Mesodermal cell (in vitro differentiated cells): ENCODE data around the gene PDLIM1.

ENCODE experiments used
- H3K27ac ChIP-seq: 2 replicates; pipeline ENCODE4 v1.7.0; 2013; ENCODE audit warnings: mild to moderate bottlenecking, low read depth, low read length, moderate library complexity; ENCODE audit not compliant: severe bottlenecking
- H3K36me3 ChIP-seq: 2 replicates; pipeline ENCODE4 v1.7.1; 2013; ENCODE audit warnings: mild to moderate bottlenecking, low read length, moderate library complexity; ENCODE audit not compliant: control insufficient read depth, insufficient read depth
- H3K4me1 ChIP-seq: one replicate; pipeline ENCODE4 v1.7.1; 2013; ENCODE audit warnings: mild to moderate bottlenecking, low read length; ENCODE audit not compliant: insufficient read depth, control insufficient read depth, poor library complexity, severe bottlenecking
- H3K4me3 ChIP-seq: 2 replicates; pipeline ENCODE4 v1.7.0; 2013; ENCODE audit warnings: low read length, control low read depth, mild to moderate bottlenecking; ENCODE audit not compliant: insufficient read depth, poor library complexity, severe bottlenecking; ENCODE audit errors: extremely low read depth
- H3K9me3 ChIP-seq: 2 replicates; pipeline ENCODE4 v1.7.1; 2013; ENCODE audit warnings: mild to moderate bottlenecking, low read length, moderate library complexity; ENCODE audit not compliant: control insufficient read depth
- WGBS, 2 experiments: methylation state at CpG; one replicate each; pipeline ENCODE4 v1.1.5; 2013; ENCODE audit warnings: missing lambda C conversion rate in 2 of 2; ENCODE audit not compliant: insufficient coverage in 2 of 2; 5-methylcytosine and 5-hydroxymethylcytosine counted together

PDLIM1 gene

DNA sequence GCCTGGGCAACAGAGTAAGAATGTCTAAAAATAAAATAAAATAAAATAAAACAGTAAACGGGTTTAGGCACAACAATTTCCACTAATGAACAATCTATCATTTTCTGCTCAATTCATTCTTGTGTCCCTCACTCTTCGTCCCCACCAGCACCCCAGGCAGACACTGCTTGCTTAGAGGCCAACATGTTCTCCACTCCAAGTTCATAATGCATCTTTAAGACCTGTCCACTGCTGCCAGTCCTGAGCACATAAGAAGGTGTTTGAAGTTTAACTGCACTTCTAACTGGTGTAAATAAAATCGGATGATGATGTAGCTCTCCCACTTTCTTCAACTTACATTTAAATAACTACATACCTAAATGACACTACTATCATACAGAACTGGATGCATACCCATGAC, 13.2 kb downstream of the PDLIM1 start:
- Histone ChIP-seq H3K9me3 (no peaks in the 10 kb centered on the region), H3K27ac (no peak overlapping the region), H3K36me3 (peaks cover 11% of the 10 kb centered on the region), H3K4me3 (no peak overlapping the region), H3K4me1 (peaks cover 55% of the 10 kb centered on the region)
- WGBS, 2 experiments, result 83 to 85% methylated on average over 2 to 3 of the region's 3 CpGs

DNA sequence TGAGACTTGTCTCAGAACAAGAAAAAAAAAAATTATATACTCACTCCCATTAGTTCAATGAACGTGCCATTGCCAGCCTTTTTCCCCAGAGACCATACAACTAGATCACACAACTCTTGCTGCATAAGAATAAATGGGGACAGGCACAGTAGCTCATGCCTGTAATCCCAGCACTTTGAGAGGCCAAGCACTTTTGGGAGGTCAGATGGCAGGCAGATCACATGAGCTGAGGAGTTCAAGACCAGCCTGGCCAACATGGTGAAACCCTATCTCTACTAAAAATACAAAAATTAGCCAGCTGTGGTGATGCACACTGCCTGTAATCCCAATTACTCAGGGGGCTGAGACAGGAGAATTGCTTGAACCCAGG, 13.6 kb downstream of the PDLIM1 start:
- WGBS, 2 experiments, result 100% methylated on average over 1 of the region's 1 CpG; no CpG with 5 or more reads in 1 of the 2 experiments
- H3K36me3 ChIP-seq, result peaks cover 11% of the 10 kb centered on the region
- no peak overlapping the region for H3K4me3 ChIP-seq
- H3K4me1 ChIP-seq, result peaks cover 54% of the 10 kb centered on the region
- H3K27ac ChIP-seq, result no peak overlapping the region
- no peaks in the 10 kb centered on the region for H3K9me3 ChIP-seq

DNA sequence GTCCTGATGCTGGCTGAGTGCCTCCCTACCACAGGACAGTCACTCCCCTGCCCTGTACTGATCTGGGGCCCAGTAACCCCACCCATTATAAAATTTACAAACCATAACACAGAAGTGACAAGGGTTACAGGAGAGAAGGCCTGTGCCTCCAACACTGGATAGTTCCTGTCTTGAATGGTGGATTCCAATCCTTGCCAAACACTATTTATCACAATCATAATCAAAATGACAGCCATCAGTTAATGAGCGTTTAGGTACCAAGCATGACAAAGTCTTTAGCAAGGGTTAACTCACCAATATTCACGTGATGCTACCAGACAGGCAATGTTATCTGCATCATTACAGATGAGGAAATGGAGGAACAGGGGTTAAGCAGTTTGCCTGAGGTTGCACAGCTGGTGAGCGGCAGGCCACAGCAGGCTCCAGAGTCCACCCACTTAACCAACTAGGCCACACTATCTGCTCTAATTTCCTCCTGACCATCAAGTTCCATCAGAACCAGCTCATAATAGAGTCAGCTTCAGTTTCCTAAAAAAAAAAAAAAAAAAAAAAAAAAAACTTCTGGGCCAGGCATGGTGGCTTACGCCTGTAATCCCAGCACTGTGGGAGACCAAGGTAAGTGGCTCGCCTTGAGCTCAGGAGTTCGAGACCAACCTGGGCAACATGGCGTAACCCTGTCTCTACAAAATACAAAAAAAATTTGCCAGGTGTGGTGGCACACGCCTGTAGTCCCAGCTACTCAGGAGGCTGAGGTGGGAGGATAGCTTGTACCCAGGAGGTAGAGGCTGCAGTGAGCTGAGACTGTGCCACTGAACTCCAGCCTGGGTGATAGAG, 14.2 kb downstream of the PDLIM1 start:
- H3K9me3 ChIP-seq, result no peaks in the 10 kb centered on the region
- H3K4me3 ChIP-seq, result no peak overlapping the region
- no peak overlapping the region for H3K27ac ChIP-seq
- H3K4me1 ChIP-seq, result peaks cover 51% of the 10 kb centered on the region
- peaks cover 14% of the 10 kb centered on the region for H3K36me3 ChIP-seq
- WGBS, 2 experiments, result 92 to 94% methylated on average over 4 to 5 of the region's 8 CpGs

DNA sequence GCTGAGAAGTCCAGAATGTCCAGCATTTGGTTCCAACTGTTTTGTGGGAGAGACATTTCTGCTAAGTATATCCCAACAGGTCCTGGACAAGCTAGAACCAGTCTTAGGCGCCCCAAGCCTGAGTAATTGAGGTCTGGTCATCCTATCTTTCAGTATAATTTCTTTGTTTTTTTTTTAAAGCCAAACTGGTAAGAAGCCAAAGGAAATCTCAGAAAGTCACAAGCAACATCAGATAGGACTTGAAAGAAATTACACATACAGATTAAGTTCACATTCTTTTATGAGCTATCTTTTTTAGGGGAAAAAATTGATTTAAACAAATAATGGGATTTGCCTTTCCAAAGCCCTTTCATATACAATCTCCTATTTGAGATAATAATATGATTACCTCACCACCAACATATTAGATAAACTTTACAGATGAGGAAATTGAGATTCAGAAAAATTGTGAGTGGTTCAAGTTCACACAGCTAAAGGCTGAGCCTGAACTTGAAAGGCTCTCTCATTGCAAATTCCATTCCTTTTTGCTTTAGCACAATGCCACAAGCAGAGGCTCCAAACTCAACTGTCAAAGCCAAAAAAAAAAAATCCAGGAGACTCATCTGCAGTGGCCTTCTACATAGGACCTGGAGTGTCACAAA, 15.0 kb downstream of the PDLIM1 start:
- no peaks in the 10 kb centered on the region for H3K9me3 ChIP-seq
- H3K27ac ChIP-seq, result no peak overlapping the region
- H3K4me3 ChIP-seq, result no peak overlapping the region
- H3K36me3 ChIP-seq, result peaks cover 19% of the 10 kb centered on the region
- no CpG with 5 or more reads among the region's 1 CpG for WGBS, 2 experiments
- peaks cover 46% of the 10 kb centered on the region for H3K4me1 ChIP-seq

DNA sequence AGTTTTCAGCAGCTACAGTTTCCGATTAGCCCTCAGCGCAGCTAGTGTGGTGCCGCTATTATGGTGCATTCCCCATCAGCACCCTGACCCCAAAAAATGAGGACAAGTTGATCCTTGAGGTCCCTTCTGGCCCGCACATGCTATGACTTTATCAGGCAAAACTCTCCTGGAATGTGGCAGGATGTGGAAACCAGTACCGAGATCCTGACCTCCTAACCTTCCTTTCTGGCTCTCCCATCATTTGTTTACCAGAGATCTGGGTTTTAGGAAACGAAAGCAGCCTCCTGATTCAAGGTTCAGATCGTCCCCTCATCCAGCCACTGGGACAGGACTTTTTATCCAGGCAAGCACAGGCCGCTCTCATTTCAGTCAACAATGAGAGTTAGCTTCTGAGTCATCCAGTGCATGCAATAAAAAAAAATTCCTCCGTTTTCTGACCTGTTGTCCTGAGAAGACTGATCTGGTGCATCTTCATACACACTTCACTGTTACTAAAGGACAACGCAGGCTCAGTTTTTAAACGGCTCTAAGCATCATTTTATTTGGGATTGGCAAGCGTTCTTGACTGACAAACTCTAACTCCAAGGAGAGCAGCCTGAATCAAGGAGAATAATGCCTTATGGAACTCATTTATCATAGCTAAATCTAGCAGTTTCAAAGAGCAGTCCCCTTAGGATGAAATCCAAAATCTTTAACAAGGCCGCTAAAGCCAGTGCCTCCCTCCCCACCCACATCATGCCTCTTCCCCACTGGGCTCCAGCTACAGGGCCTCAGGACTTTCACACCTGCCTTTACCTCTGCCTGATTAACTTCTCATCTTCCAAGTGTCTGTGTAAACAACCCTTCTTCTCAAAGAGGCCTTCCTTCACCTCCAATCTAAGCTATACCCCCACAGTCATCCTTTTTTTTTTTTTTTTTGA, 17.1 kb downstream of the PDLIM1 start:
- H3K9me3 ChIP-seq, result no peaks in the 10 kb centered on the region
- H3K4me1 ChIP-seq, result peaks cover 32% of the 10 kb centered on the region
- H3K36me3 ChIP-seq, result peaks cover 31% of the 10 kb centered on the region
- WGBS, 2 experiments, result 80 to 83% methylated on average over 12 to 13 of the region's 13 CpGs
- H3K27ac ChIP-seq, result peak overlapping the region; percentile 71
- no peak overlapping the region for H3K4me3 ChIP-seq

DNA sequence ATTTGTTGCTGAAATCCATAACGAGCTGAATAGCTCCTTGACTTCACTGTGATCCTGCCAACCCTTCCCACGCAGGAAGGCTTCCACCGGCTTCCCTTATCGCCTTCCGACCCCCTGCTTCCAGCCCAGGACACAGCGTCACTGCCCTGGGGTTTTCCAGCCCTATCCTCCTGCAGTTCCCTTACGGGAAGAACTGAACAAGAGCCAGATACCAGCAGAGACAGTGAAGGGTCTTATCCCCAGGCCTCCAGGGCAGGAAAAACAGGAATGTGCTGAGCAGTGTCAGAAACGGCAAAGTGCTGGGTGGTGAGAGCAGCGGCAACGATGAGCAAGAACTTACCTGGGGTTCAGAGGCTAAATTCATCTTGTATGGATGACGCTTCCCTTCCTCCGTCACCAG, 22.4 kb downstream of the PDLIM1 start:
- peaks cover 43% of the 10 kb centered on the region for H3K4me1 ChIP-seq
- H3K9me3 ChIP-seq, result no peaks in the 10 kb centered on the region
- peak overlapping the region; percentile 94 for H3K27ac ChIP-seq
- 52 to 54% methylated on average over 10 of the region's 12 CpGs for WGBS, 2 experiments
- peaks cover 47% of the 10 kb centered on the region for H3K36me3 ChIP-seq
- no peak overlapping the region for H3K4me3 ChIP-seq

DNA sequence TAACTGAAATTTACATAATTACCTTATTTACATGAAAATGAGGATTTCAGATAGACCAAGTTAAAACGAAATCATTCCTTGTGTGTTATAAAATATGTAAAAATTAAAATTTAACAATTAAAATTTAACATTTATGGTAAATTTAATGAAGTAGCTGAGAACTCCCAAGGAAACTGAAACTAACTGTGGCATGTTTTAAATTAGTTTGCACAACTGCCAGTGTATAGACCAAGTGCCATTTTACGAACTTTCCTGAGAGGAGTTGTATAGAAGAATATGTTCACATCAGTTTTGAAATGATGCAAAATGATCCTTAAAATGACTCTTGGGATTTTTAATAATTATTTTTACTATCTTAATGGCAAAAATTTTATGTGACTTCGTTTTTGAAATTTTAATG, 23.6 kb downstream of the PDLIM1 start:
- WGBS, 2 experiments, result no CpG with 5 or more reads among the region's 3 CpGs
- peaks cover 46% of the 10 kb centered on the region for H3K4me1 ChIP-seq
- H3K36me3 ChIP-seq, result peaks cover 59% of the 10 kb centered on the region
- peak overlapping the region; percentile 97 for H3K27ac ChIP-seq
- H3K9me3 ChIP-seq, result no peaks in the 10 kb centered on the region
- H3K4me3 ChIP-seq, result no peak overlapping the region

DNA sequence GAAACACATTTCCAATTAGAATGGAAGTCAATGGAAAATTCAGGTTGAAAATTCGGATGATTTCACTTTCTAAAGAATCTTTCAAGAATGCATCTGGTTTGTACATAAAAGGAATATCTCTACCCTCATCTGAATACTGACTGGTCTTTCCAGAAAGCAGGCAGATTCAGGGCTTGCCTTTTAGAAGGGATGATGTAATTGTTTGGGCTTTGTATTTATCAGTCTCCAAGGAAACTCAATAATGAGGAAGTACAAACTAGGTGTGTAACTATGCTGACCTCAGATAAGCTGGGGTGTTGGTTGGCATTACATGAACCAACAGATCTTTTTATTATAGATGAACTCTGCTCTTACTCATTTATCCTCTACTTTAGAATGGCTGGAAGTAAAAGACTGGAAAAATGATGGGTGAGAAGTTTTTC, 24.1 kb downstream of the PDLIM1 start:
- no peak overlapping the region for H3K4me3 ChIP-seq
- peak overlapping the region; percentile 97 for H3K27ac ChIP-seq
- no peaks in the 10 kb centered on the region for H3K9me3 ChIP-seq
- peaks cover 51% of the 10 kb centered on the region for H3K4me1 ChIP-seq
- H3K36me3 ChIP-seq, result peaks cover 59% of the 10 kb centered on the region
- 83% methylated on average over 1 of the region's 1 CpG; no CpG with 5 or more reads in 1 of the 2 experiments for WGBS, 2 experiments

DNA sequence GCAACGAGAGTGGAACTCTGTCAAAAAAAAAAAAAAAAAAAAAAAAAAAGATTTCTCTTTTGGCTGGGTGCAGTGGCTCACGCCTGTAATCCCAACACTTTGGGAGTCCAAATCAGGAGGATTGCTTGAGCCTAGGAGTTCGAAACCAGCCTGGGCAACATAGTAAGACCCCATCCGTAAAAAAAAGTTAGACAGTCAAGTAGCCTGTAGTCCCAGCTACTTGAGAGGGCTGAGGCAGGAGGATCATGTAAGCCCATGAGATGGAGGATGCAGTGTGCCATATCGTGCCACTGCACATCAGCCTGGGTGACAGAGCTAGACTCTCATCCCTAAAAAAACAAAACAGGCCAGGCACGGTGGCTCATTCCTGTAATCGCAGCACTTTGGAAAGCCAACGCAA, 25.2 kb downstream of the PDLIM1 start:
- peaks cover 51% of the 10 kb centered on the region for H3K36me3 ChIP-seq
- 88 to 94% methylated on average over 7 to 8 of the region's 8 CpGs for WGBS, 2 experiments
- no peak overlapping the region for H3K27ac ChIP-seq

DNA sequence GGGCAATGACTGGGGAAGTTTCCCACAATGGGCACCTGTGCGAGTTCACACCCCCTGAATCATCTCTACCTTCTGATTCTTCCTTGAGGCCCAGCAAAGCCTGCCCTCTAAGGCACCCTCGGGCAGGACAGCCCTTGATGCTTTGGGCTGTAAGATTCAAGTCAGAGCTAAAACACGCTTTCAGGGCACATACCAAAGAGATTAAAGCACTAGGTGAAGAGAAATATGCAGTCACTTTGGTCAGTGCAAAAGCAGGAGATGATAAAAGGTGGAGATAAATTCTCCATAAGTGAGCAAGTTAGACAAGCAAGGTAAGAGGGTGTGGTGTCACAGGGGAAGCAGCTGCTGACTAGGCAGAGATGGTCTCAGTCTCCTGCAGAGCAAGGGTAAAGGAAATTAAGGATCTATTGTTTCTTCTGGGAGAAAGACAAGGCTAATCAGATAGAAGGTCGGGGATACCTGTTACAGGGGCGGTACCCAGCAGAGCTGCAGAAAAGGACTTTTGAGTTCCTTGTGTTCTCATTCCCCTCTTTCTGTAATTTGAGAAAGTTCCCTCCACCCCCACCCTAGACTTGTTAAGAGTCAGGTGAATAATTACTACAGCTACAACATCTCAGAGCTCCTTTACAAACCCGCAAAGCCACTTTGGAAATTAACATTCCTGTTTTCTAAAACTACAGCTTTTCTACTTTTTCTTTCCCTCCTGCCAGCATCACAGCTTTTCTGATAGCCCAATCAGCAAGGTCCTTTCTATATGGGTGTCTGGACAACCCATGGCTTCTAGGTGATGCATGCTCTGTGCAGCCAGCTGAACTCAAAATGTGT, 26.4 kb downstream of the PDLIM1 start:
- Histone ChIP-seq H3K36me3 (peaks cover 50% of the 10 kb centered on the region), H3K4me3 (no peak overlapping the region), H3K4me1 (peaks cover 65% of the 10 kb centered on the region), H3K9me3 (no peaks in the 10 kb centered on the region), H3K27ac (no peak overlapping the region)
- WGBS, 2 experiments, result 47 to 54% methylated on average over 4 to 5 of the region's 6 CpGs

More for the DNA sequence above, 25.2 kb downstream of the PDLIM1 start:
- peaks cover 62% of the 10 kb centered on the region for H3K4me1 ChIP-seq
- H3K9me3 ChIP-seq, result no peaks in the 10 kb centered on the region
- no peak overlapping the region for H3K4me3 ChIP-seq
